Mucosa of rectum (tissue), 2 donors: ENCODE results near the gene PTK7.

Experiments
- H3K27ac ChIP-seq, 2 donors: one replicate each; pipeline ENCODE4 v1.7.0; 2013; ENCODE audit warnings: inconsistent platforms in 2 of 2, low read depth in 2 of 2, low read length in 2 of 2
- H3K27me3 ChIP-seq, 2 donors: one replicate each; pipeline ENCODE4 v1.7.0; 2013; ENCODE audit warnings: low read length in 2 of 2; ENCODE audit not compliant: control insufficient read depth in 2 of 2, insufficient read depth in 2 of 2
- H3K36me3 ChIP-seq, 2 donors: one replicate each; pipeline ENCODE4 v1.7.0; 2013; ENCODE audit warnings: low read length in 2 of 2; ENCODE audit not compliant: control insufficient read depth in 2 of 2, insufficient read depth in 2 of 2
- H3K4me1 ChIP-seq, 2 donors: one replicate each; pipeline ENCODE4 v1.7.0; 2013; ENCODE audit warnings: low read length in 2 of 2, mild to moderate bottlenecking in 1 of 2; ENCODE audit not compliant: control insufficient read depth in 2 of 2, insufficient read depth in 2 of 2
- H3K4me3 ChIP-seq, 2 donors: one replicate each; pipeline ENCODE4 v1.7.0; 2013; ENCODE audit warnings: low read length in 2 of 2
- H3K9ac ChIP-seq, 2 donors: one replicate each; pipeline ENCODE4 v1.7.0; 2013; ENCODE audit warnings: low read length in 2 of 2, low read depth in 1 of 2, mild to moderate bottlenecking in 1 of 2
- H3K9me3 ChIP-seq, 2 donors: one replicate each; pipeline ENCODE4 v1.7.0; 2013; ENCODE audit warnings: low read length in 2 of 2; ENCODE audit not compliant: control insufficient read depth in 2 of 2
- donor health status: healthy.
- donor health status: Normal muscosa, but diverticular disease.

The PTK7 gene

GRCh38 chr6:43159599-43159998 lies 83.5 kb downstream of the PTK7 start:
- Histone ChIP-seq H3K9me3 (no peaks in the 10 kb centered on the region), H3K9ac (no peak overlapping the region), H3K4me1 (no peaks in the 10 kb centered on the region), H3K4me3 (no peak overlapping the region), H3K27me3 (no peaks in the 10 kb centered on the region), H3K36me3 (no peaks in the 10 kb centered on the region), H3K27ac (no peak overlapping the region)

GRCh38 chr6:43163899-43164298 lies 87.8 kb downstream of the PTK7 start:
- H3K27ac ChIP-seq, result no peak overlapping the region
- no peak overlapping the region for H3K4me3 ChIP-seq
- no peak overlapping the region for H3K9ac ChIP-seq
- H3K36me3 ChIP-seq, result no peaks in the 10 kb centered on the region
- no peaks in the 10 kb centered on the region for H3K27me3 ChIP-seq
- no peaks in the 10 kb centered on the region for H3K4me1 ChIP-seq
- H3K9me3 ChIP-seq, result no peaks in the 10 kb centered on the region

- Histone ChIP-seq H3K4me1 (peaks cover 34 to 35% of the 10 kb centered on the region in 2 donors), H3K9ac (peak overlapping the region; percentile 79), H3K36me3 (peaks cover 2 to 3% of the 10 kb centered on the region in 2 donors), H3K27ac (peak overlapping the region; percentile 93 to 94), H3K4me3 (peak overlapping the region; percentile 68 to 87), H3K9me3 (no peaks in the 10 kb centered on the region), H3K27me3 (no peaks in the 10 kb centered on the region)
Measured at GRCh38 chr6:43170417-43170930, 94.4 kb downstream of the PTK7 start.

GRCh38 chr6:43170931-43171706 lies 95.0 kb downstream of the PTK7 start, which contains the start of gene SRF:
TSS of gene SRF (plus strand) at chr6:43171269. CDS start at chr6:43171657, 388 bp downstream.
- peaks cover 9% of the 10 kb centered on the region in 2 donors for H3K36me3 ChIP-seq
- H3K9me3 ChIP-seq, result no peaks in the 10 kb centered on the region
- peaks cover 35 to 39% of the 10 kb centered on the region in 2 donors for H3K4me1 ChIP-seq
- H3K4me3 ChIP-seq, result peak within 1 kb of the TSS; percentile 68 to 87
- H3K9ac ChIP-seq, result peak within 1 kb of the TSS; percentile 79 to 95
- no peaks in the 10 kb centered on the region for H3K27me3 ChIP-seq
- H3K27ac ChIP-seq, result peak within 1 kb of the TSS; percentile 93 to 94

- peaks cover 13 to 15% of the 10 kb centered on the region in 2 donors for H3K36me3 ChIP-seq
- peak overlapping the region; percentile 93 to 94 for H3K27ac ChIP-seq
- H3K4me1 ChIP-seq, result peaks cover 35 to 39% of the 10 kb centered on the region in 2 donors
Measured at GRCh38 chr6:43171707-43172103, 95.6 kb downstream of the PTK7 start.

GRCh38 chr6:43172104-43173007 lies 96.2 kb downstream of the PTK7 start:
- Histone ChIP-seq H3K36me3 (peaks cover 15 to 18% of the 10 kb centered on the region in 2 donors), H3K27me3 (no peaks in the 10 kb centered on the region), H3K4me1 (peaks cover 35 to 39% of the 10 kb centered on the region in 2 donors), H3K4me3 (peak overlapping the region; percentile 68 to 79), H3K9ac (peak overlapping the region; percentile 64 to 95), H3K9me3 (no peaks in the 10 kb centered on the region), H3K27ac (peak overlapping the region; percentile 93 to 94)

More at GRCh38 chr6:43171707-43172103, 95.6 kb downstream of the PTK7 start:
- peak overlapping the region; percentile 64 to 95 for H3K9ac ChIP-seq
- peak overlapping the region; percentile 68 to 79 for H3K4me3 ChIP-seq
- no peaks in the 10 kb centered on the region for H3K27me3 ChIP-seq
- no peaks in the 10 kb centered on the region for H3K9me3 ChIP-seq

- H3K9ac ChIP-seq, result peak overlapping the region; percentile 76 to 95
- H3K27ac ChIP-seq, result peak overlapping the region; percentile 93 to 94
- no peaks in the 10 kb centered on the region for H3K27me3 ChIP-seq
- H3K9me3 ChIP-seq, result no peaks in the 10 kb centered on the region
- peaks cover 24 to 27% of the 10 kb centered on the region in 2 donors for H3K36me3 ChIP-seq
- H3K4me3 ChIP-seq, result peak overlapping the region; percentile 68 to 79
- peaks cover 35 to 39% of the 10 kb centered on the region in 2 donors for H3K4me1 ChIP-seq
Measured at GRCh38 chr6:43173591-43174262, 97.6 kb downstream of the PTK7 start.

- H3K27ac ChIP-seq, result peak overlapping the region; percentile 93 to 94
- H3K9me3 ChIP-seq, result no peaks in the 10 kb centered on the region
- H3K27me3 ChIP-seq, result no peaks in the 10 kb centered on the region
- H3K36me3 ChIP-seq, result peaks cover 31 to 33% of the 10 kb centered on the region in 2 donors
- H3K4me1 ChIP-seq, result peaks cover 35 to 39% of the 10 kb centered on the region in 2 donors
- H3K9ac ChIP-seq, result peak overlapping the region; percentile 65 to 75
- H3K4me3 ChIP-seq, result peak overlapping the region; percentile 69 to 72
Measured at GRCh38 chr6:43174263-43175112, 98.4 kb downstream of the PTK7 start.
